Measurements from ENCODE around the gene CD99. TPM values are rescaled to one million over a fixed set of nuclear protein-coding genes. Genes with fewer than 3 reads are reported as not detected.
"Not testable (repeated sequence)": the region's sequence is repeated elsewhere in the genome, so short reads cannot be mapped to it uniquely, and the experiment has no call there.

Gene CD99
- total RNA-seq, 2 donors from 2014 or later: 227 to 275 TPM

- not testable (repeated sequence) for H3K36me3 Mint-ChIP-seq (ENCODE audit: low read depth); H3K27ac Mint-ChIP-seq; H3K9me3 ChIP-seq (ENCODE audit: control insufficient read depth, low read length, poor library complexity, severe bottlenecking); H3K4me1 Mint-ChIP-seq; H3K4me3 Mint-ChIP-seq; DNase-seq; ATAC-seq
- H3K27me3 Mint-ChIP-seq: peaks cover 21% of the 10 kb centered on the region
Measured at GRCh38 chrX:2762671-2763070, 71.6 kb downstream of the CD99 start.

- not testable (repeated sequence) for H3K4me3 Mint-ChIP-seq; H3K36me3 Mint-ChIP-seq (ENCODE audit: low read depth); DNase-seq; H3K27ac Mint-ChIP-seq; ATAC-seq; H3K9me3 ChIP-seq (ENCODE audit: control insufficient read depth, low read length, poor library complexity, severe bottlenecking); H3K4me1 Mint-ChIP-seq
- H3K27me3 Mint-ChIP-seq: peaks cover 16% of the 10 kb centered on the region
Measured at GRCh38 chrX:2764766-2765548, 73.9 kb downstream of the CD99 start.

GRCh38 chrX:2765549-2765830 lies 74.4 kb downstream of the CD99 start:
- H3K4me3 Mint-ChIP-seq: no peak overlapping the region
- no peaks in the 10 kb centered on the region for H3K9me3 ChIP-seq (ENCODE audit: control insufficient read depth, low read length, poor library complexity, severe bottlenecking)
- ATAC-seq: no peak
- peaks cover 5% of the 10 kb centered on the region for H3K4me1 Mint-ChIP-seq
- H3K36me3 Mint-ChIP-seq (ENCODE audit: low read depth): peaks cover 2% of the 10 kb centered on the region
- DNase-seq: no peak
- H3K27me3 Mint-ChIP-seq: peaks cover 20% of the 10 kb centered on the region
- H3K27ac Mint-ChIP-seq: no peak overlapping the region

GRCh38 chrX:2766906-2767305 lies 75.8 kb downstream of the CD99 start:
- H3K27me3 Mint-ChIP-seq: peaks cover 20% of the 10 kb centered on the region
- ATAC-seq: no peak
- no peak overlapping the region for H3K4me3 Mint-ChIP-seq
- H3K9me3 ChIP-seq (ENCODE audit: control insufficient read depth, low read length, poor library complexity, severe bottlenecking): no peaks in the 10 kb centered on the region
- H3K4me1 Mint-ChIP-seq: peaks cover 5% of the 10 kb centered on the region
- H3K36me3 Mint-ChIP-seq (ENCODE audit: low read depth): peaks cover 2% of the 10 kb centered on the region
- DNase-seq: no peak
- no peak overlapping the region for H3K27ac Mint-ChIP-seq

GRCh38 chrX:2767631-2768455 lies 76.7 kb downstream of the CD99 start:
- Mint-ChIP-seq H3K36me3 (ENCODE audit: low read depth) (peaks cover 2% of the 10 kb centered on the region), H3K27me3 (peaks cover 21% of the 10 kb centered on the region), H3K4me1 (peaks cover 5% of the 10 kb centered on the region), H3K27ac (no peak overlapping the region), H3K4me3 (no peak overlapping the region)
- DNase-seq (no peak), ATAC-seq (no peak)
- no peaks in the 10 kb centered on the region for H3K9me3 ChIP-seq (ENCODE audit: control insufficient read depth, low read length, poor library complexity, severe bottlenecking)

- H3K27ac Mint-ChIP-seq: no peak overlapping the region
- H3K4me1 Mint-ChIP-seq: peaks cover 5% of the 10 kb centered on the region
- DNase-seq (no peak), ATAC-seq (no peak)
- peaks cover 21% of the 10 kb centered on the region for H3K27me3 Mint-ChIP-seq
- H3K36me3 Mint-ChIP-seq (ENCODE audit: low read depth): peaks cover 2% of the 10 kb centered on the region
- no peak overlapping the region for H3K4me3 Mint-ChIP-seq
- H3K9me3 ChIP-seq (ENCODE audit: control insufficient read depth, low read length, poor library complexity, severe bottlenecking): no peaks in the 10 kb centered on the region
Measured at GRCh38 chrX:2769615-2770014, 78.5 kb downstream of the CD99 start.

GRCh38 chrX:2773166-2774055 lies 82.3 kb downstream of the CD99 start:
- not testable (repeated sequence) for H3K9me3 ChIP-seq (ENCODE audit: control insufficient read depth, low read length, poor library complexity, severe bottlenecking); ATAC-seq; H3K4me3 Mint-ChIP-seq; H3K27ac Mint-ChIP-seq; H3K36me3 Mint-ChIP-seq (ENCODE audit: low read depth); H3K4me1 Mint-ChIP-seq; DNase-seq
- peaks cover 25% of the 10 kb centered on the region for H3K27me3 Mint-ChIP-seq

- no peak for ATAC-seq
- H3K9me3 ChIP-seq (ENCODE audit: control insufficient read depth, low read length, poor library complexity, severe bottlenecking): no peaks in the 10 kb centered on the region
- Mint-ChIP-seq H3K36me3 (ENCODE audit: low read depth) (no peaks in the 10 kb centered on the region), H3K4me3 (no peak overlapping the region), H3K27ac (no peak overlapping the region), H3K4me1 (no peaks in the 10 kb centered on the region), H3K27me3 (peaks cover 19% of the 10 kb centered on the region)
- no peak for DNase-seq
Measured at GRCh38 chrX:2774057-2774456, 83.0 kb downstream of the CD99 start.

GRCh38 chrX:2774776-2775175 lies 83.7 kb downstream of the CD99 start:
- no peaks in the 10 kb centered on the region for H3K4me1 Mint-ChIP-seq
- H3K36me3 Mint-ChIP-seq (ENCODE audit: low read depth): no peaks in the 10 kb centered on the region
- no peaks in the 10 kb centered on the region for H3K9me3 ChIP-seq (ENCODE audit: control insufficient read depth, low read length, poor library complexity, severe bottlenecking)
- DNase-seq: no peak
- H3K4me3 Mint-ChIP-seq: no peak overlapping the region
- H3K27me3 Mint-ChIP-seq: peaks cover 19% of the 10 kb centered on the region
- no peak for ATAC-seq
- no peak overlapping the region for H3K27ac Mint-ChIP-seq

GRCh38 chrX:2780472-2781225 lies 89.6 kb downstream of the CD99 start:
- H3K27me3 Mint-ChIP-seq: peaks cover 12% of the 10 kb centered on the region
- H3K36me3 Mint-ChIP-seq (ENCODE audit: low read depth); ATAC-seq; H3K4me3 Mint-ChIP-seq; H3K9me3 ChIP-seq (ENCODE audit: control insufficient read depth, low read length, poor library complexity, severe bottlenecking); DNase-seq; H3K27ac Mint-ChIP-seq; H3K4me1 Mint-ChIP-seq: not testable (repeated sequence)

- ATAC-seq (no peak), DNase-seq (no peak)
- Mint-ChIP-seq H3K27me3 (peaks cover 12% of the 10 kb centered on the region), H3K4me1 (no peaks in the 10 kb centered on the region), H3K36me3 (ENCODE audit: low read depth) (no peaks in the 10 kb centered on the region), H3K27ac (no peak overlapping the region), H3K4me3 (no peak overlapping the region)
- H3K9me3 ChIP-seq (ENCODE audit: control insufficient read depth, low read length, poor library complexity, severe bottlenecking): no peaks in the 10 kb centered on the region
Measured at GRCh38 chrX:2781226-2781571, 90.1 kb downstream of the CD99 start.

- Mint-ChIP-seq H3K27me3 (peaks cover 12% of the 10 kb centered on the region), H3K27ac (peak overlapping the region; percentile 53), H3K36me3 (ENCODE audit: low read depth) (peaks cover 2% of the 10 kb centered on the region), H3K4me3 (no peak overlapping the region), H3K4me1 (no peaks in the 10 kb centered on the region)
- DNase-seq (no peak), ATAC-seq (no peak)
- no peaks in the 10 kb centered on the region for H3K9me3 ChIP-seq (ENCODE audit: control insufficient read depth, low read length, poor library complexity, severe bottlenecking)
Measured at GRCh38 chrX:2781698-2782097, 90.6 kb downstream of the CD99 start.

Data from T-helper 17 cell (primary cell).